ENCODE measurements around the gene SCLY. TPM values are rescaled to one million over a fixed set of nuclear protein-coding genes. Genes with fewer than 3 reads are reported as not detected.

The SCLY gene
- polyA plus RNA-seq, 1 of the 3 experiments (the other 2 are of a cell fraction), result 20.9 TPM

- Histone ChIP-seq H3K4me3 (ENCODE audit: low read depth in 2 of 2, low read length in 1 of 2) (no peak overlapping the region), H2AFZ (ENCODE audit: low read depth) (no peak overlapping the region), H3K27me3 (ENCODE audit: insufficient read depth) (no peaks in the 10 kb centered on the region), H3K79me2 (ENCODE audit: insufficient read depth) (no peaks in the 10 kb centered on the region; the same call in 1 of the 2 replicates), H3K9ac (no peak overlapping the region), H3K4me2 (no peak overlapping the region), H3K9me2 (no peaks in the 10 kb centered on the region), H3K9me3 (no peaks in the 10 kb centered on the region), H3K27ac (ENCODE audit: low read depth in 2 of 2, low read length in 1 of 2) (no peak overlapping the region), H3K4me1 (ENCODE audit: control insufficient read depth in 1 of 2, insufficient read depth in 2 of 2, low read depth in 1 of 2, low read length in 1 of 2) (no peaks in the 10 kb centered on the region; a peak in 1 of 4 replicates), H3K36me3 (replicated peaks in 1 of 2; ENCODE audit: control insufficient read depth in 1 of 2, insufficient read depth in 2 of 2, low read length in 1 of 2) (peaks cover 40 to 56% of the 10 kb centered on the region in 2 experiments), H3F3A (replicated peaks; ENCODE audit: insufficient read depth) (no peaks in the 10 kb centered on the region), H4K20me1 (ENCODE audit: insufficient read depth) (no peaks in the 10 kb centered on the region)
- ChIA-PET POLR2A (no interaction called here), CTCF (no interaction called here)
- no peak for DNase-seq
- WGBS (ENCODE audit: low lambda C conversion rate), result 89% methylated on average over 7 of the region's 7 CpGs
- no peak for TF ChIP-seq ZBTB33 (IDR thresholded peaks at IDR 0.05; ENCODE audit: borderline replicate concordance, low read depth)
- TF ChIP-seq FOSL2 (IDR thresholded peaks at IDR 0.05; ENCODE audit: borderline replicate concordance, low read depth), result no peak
- TF ChIP-seq MXI1 (IDR thresholded peaks at IDR 0.05; ENCODE audit: low read depth, low read length), result no peak
- no peak for TF ChIP-seq NRF1 (IDR thresholded peaks at IDR 0.05; ENCODE audit: low read depth, low read length)
- TF ChIP-seq JUND (IDR thresholded peaks at IDR 0.05), result no peak
- no peak for TF ChIP-seq PBX3 (IDR thresholded peaks at IDR 0.05)
- no peak for TF ChIP-seq TAF1 (IDR thresholded peaks at IDR 0.05; ENCODE audit: borderline replicate concordance, low read depth, low read length)
- TF ChIP-seq RFX5 (IDR thresholded peaks at IDR 0.05; ENCODE audit: low read length), result no peak
- TF ChIP-seq SIN3A (IDR thresholded peaks at IDR 0.05; ENCODE audit: borderline replicate concordance, low read depth, low read length), result no peak
- TF ChIP-seq EZH2phosphoT487 (IDR thresholded peaks at IDR 0.05; ENCODE audit: borderline replicate concordance, low read depth), result no peak
- TF ChIP-seq NFIC (IDR thresholded peaks at IDR 0.05; ENCODE audit: borderline replicate concordance), result no peak
- no peak for TF ChIP-seq RCOR1 (IDR thresholded peaks at IDR 0.05; ENCODE audit: low read length)
- no peak for TF ChIP-seq GABPA (IDR thresholded peaks at IDR 0.05; ENCODE audit: low read depth)
- no peak for TF ChIP-seq IRF3 (IDR thresholded peaks at IDR 0.05; ENCODE audit: low read depth, low read length)
- no peak for TF ChIP-seq EP300 (IDR thresholded peaks at IDR 0.05; ENCODE audit: borderline replicate concordance in 1 of 2, low read depth in 1 of 2, low read length in 1 of 2)
- no peak for TF ChIP-seq SMC3 (IDR thresholded peaks at IDR 0.05; ENCODE audit: low read depth, low read length)
- TF ChIP-seq FOXJ3 (CRISPR knock-in tag; IDR thresholded peaks at IDR 0.05), result no peak
- TF ChIP-seq REST (IDR thresholded peaks at IDR 0.05; ENCODE audit: low read depth, low read length), result no peak
These were observed 7.1 kb downstream of the SCLY start for GRCh38 chr2:238067939-238068338.

Data from SK-N-SH (cell line).